ENCODE data around the gene SYNE1.
A peak's percentile ranks its signal among the peaks of the same experiment; 100 is the strongest.

The SYNE1 gene

GRCh38 chr6:152634773-152635172 is 2.4 kb downstream of the SYNE1 start:
- no peak overlapping the region for H3K9ac ChIP-seq (ENCODE audit: low read length)
- H2BK5ac ChIP-seq (ENCODE audit: low read depth, low read length, poor library complexity): no peak overlapping the region
- DNase-seq: no peak
- no peak overlapping the region for H3K27ac ChIP-seq (ENCODE audit: low read depth, low read length)
- H2AFZ ChIP-seq (ENCODE audit: insufficient read depth, low read length, poor library complexity): no peak overlapping the region
- peaks cover 10 to 20% of the 10 kb centered on the region in 2 experiments for H3K4me1 ChIP-seq (ENCODE audit: control insufficient read depth in 1 of 2, insufficient read depth in 2 of 2, low read length in 2 of 2)
- H3K18ac ChIP-seq (ENCODE audit: low read length): no peak overlapping the region
- H2AK5ac ChIP-seq (ENCODE audit: low read length): no peak overlapping the region
- H2BK120ac ChIP-seq (ENCODE audit: insufficient read depth, low read length, poor library complexity): no peak overlapping the region
- H4K8ac ChIP-seq (ENCODE audit: low read depth, low read length): no peak overlapping the region
- H3K23ac ChIP-seq (ENCODE audit: low read length): peak overlapping the region; percentile 27
- no peak overlapping the region for H2BK12ac ChIP-seq (ENCODE audit: low read length)
- WGBS (ENCODE audit: extremely low coverage, insufficient coverage, insufficient read length): no CpG with 5 or more reads among the region's 3 CpGs
- H3K14ac ChIP-seq (ENCODE audit: low read length): no peak overlapping the region
- H3K4ac ChIP-seq (ENCODE audit: low read depth, low read length): no peak overlapping the region
- no peak overlapping the region for H3K4me2 ChIP-seq (ENCODE audit: low read length)
- no peak overlapping the region for H4K12ac ChIP-seq (ENCODE audit: low read depth, low read length)
- H3K9me3 ChIP-seq (ENCODE audit: insufficient read depth, low read depth, low read length): peaks cover 3% of the 10 kb centered on the region
- H3K36me3 ChIP-seq (ENCODE audit: control insufficient read depth in 1 of 2, insufficient read depth in 2 of 2, low read length in 2 of 2): no peaks in the 10 kb centered on the region
- H3K4me3 ChIP-seq (ENCODE audit: low read depth, low read length): no peak overlapping the region
- no peaks in the 10 kb centered on the region for H3K79me1 ChIP-seq (ENCODE audit: low read length)
- peaks cover 24% of the 10 kb centered on the region for H3K27me3 ChIP-seq (ENCODE audit: insufficient read depth, low read length)
- H4K91ac ChIP-seq (ENCODE audit: low read depth, low read length): no peak overlapping the region
- no peaks in the 10 kb centered on the region for H3K79me2 ChIP-seq (ENCODE audit: control insufficient read depth, insufficient read depth, low read length, poor library complexity)

DNA sequence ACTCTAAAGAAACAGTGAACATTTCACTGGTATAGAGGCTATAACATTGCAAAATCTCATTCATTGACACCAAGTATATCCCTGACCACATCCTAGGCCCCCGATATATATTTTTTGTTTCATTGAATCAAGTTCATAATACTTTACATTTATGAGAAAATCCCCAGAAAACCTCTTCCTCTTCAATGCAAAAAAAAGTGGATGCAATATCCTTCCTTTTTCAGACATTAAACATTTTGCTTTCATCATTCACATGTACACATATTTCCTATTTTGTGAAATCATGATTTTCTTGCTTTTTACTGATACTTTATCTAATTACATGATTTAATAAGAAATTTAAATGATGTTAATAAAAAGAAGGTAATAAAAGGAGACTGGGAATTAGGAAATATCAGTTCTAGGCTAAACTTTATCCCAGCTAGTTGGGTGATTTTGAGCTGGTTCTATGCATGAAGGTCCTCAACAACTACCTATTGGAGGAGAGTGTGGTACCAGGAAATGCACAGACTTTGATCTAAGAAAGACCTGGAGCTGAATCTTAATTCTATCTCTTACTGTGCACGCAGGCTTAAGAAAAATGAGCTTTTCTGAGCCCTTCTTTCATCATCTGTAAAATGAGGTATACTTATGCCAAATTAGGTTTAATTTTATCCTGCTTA is 4.9 kb downstream of the SYNE1 start:
- Histone ChIP-seq H3K9me3 (ENCODE audit: insufficient read depth, low read depth, low read length) (peaks cover 3% of the 10 kb centered on the region), H2AK5ac (ENCODE audit: low read length) (no peak overlapping the region), H2BK12ac (ENCODE audit: low read length) (no peak overlapping the region), H3K18ac (ENCODE audit: low read length) (no peak overlapping the region), H2BK5ac (ENCODE audit: low read depth, low read length, poor library complexity) (no peak overlapping the region), H3K79me1 (ENCODE audit: low read length) (no peaks in the 10 kb centered on the region), H4K91ac (ENCODE audit: low read depth, low read length) (no peak overlapping the region), H3K79me2 (ENCODE audit: control insufficient read depth, insufficient read depth, low read length, poor library complexity) (no peaks in the 10 kb centered on the region), H3K27ac (ENCODE audit: low read depth, low read length) (no peak overlapping the region), H3K27me3 (ENCODE audit: insufficient read depth, low read length) (peaks cover 17% of the 10 kb centered on the region), H3K4me2 (ENCODE audit: low read length) (no peak overlapping the region), H3K4ac (ENCODE audit: low read depth, low read length) (no peak overlapping the region), H3K36me3 (ENCODE audit: control insufficient read depth in 1 of 2, insufficient read depth in 2 of 2, low read length in 2 of 2) (no peaks in the 10 kb centered on the region), H2AFZ (ENCODE audit: insufficient read depth, low read length, poor library complexity) (no peak overlapping the region), H3K23ac (ENCODE audit: low read length) (no peak overlapping the region), H3K9ac (ENCODE audit: low read length) (no peak overlapping the region), H3K4me1 (ENCODE audit: control insufficient read depth in 1 of 2, insufficient read depth in 2 of 2, low read length in 2 of 2) (peaks cover 10 to 19% of the 10 kb centered on the region in 2 experiments), H3K4me3 (ENCODE audit: low read depth, low read length) (no peak overlapping the region), H4K8ac (ENCODE audit: low read depth, low read length) (no peak overlapping the region), H2BK120ac (ENCODE audit: insufficient read depth, low read length, poor library complexity) (no peak overlapping the region), H4K12ac (ENCODE audit: low read depth, low read length) (no peak overlapping the region), H3K14ac (ENCODE audit: low read length) (no peak overlapping the region)
- no peak for DNase-seq
- no CpG with 5 or more reads among the region's 2 CpGs for WGBS (ENCODE audit: extremely low coverage, insufficient coverage, insufficient read length)

DNA sequence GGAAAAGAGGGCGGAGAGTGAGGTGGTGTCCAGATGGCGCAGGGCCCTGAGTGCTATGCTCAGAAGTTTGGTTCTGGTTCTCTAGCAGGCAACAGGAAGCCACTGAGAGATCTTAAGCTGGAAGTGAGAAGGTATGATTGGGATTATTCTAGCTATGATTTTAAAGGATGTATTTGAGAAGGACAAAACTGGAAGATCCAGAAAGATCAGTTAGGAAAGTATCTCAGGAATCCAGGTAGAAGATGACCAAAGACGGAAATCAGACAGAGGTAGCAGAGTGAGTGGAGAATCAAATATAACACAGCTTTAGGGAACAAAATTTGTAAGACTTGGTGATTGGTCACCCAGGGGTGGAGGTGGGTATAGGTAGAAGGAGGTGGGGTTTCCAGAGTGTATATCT is 5.8 kb downstream of the SYNE1 start:
- no CpG with 5 or more reads among the region's 3 CpGs for WGBS (ENCODE audit: extremely low coverage, insufficient coverage, insufficient read length)

GRCh38 chr6:152630832-152631231 is 6.3 kb downstream of the SYNE1 start:
- Histone ChIP-seq H2BK120ac (ENCODE audit: insufficient read depth, low read length, poor library complexity) (no peak overlapping the region), H3K79me1 (ENCODE audit: low read length) (no peaks in the 10 kb centered on the region), H3K4me1 (ENCODE audit: control insufficient read depth in 1 of 2, insufficient read depth in 2 of 2, low read length in 2 of 2) (peaks cover 4 to 7% of the 10 kb centered on the region in 2 experiments), H3K9ac (ENCODE audit: low read length) (no peak overlapping the region), H3K18ac (ENCODE audit: low read length) (no peak overlapping the region), H3K23ac (ENCODE audit: low read length) (no peak overlapping the region), H3K4ac (ENCODE audit: low read depth, low read length) (no peak overlapping the region), H3K4me2 (ENCODE audit: low read length) (no peak overlapping the region), H2BK12ac (ENCODE audit: low read length) (no peak overlapping the region), H3K27ac (ENCODE audit: low read depth, low read length) (no peak overlapping the region), H3K36me3 (ENCODE audit: control insufficient read depth in 1 of 2, insufficient read depth in 2 of 2, low read length in 2 of 2) (no peaks in the 10 kb centered on the region), H3K9me3 (ENCODE audit: insufficient read depth, low read depth, low read length) (no peaks in the 10 kb centered on the region), H4K8ac (ENCODE audit: low read depth, low read length) (no peak overlapping the region), H2AK5ac (ENCODE audit: low read length) (no peak overlapping the region), H4K12ac (ENCODE audit: low read depth, low read length) (no peak overlapping the region), H2AFZ (ENCODE audit: insufficient read depth, low read length, poor library complexity) (no peak overlapping the region), H3K27me3 (ENCODE audit: insufficient read depth, low read length) (peaks cover 3% of the 10 kb centered on the region), H4K91ac (ENCODE audit: low read depth, low read length) (no peak overlapping the region), H3K4me3 (ENCODE audit: low read depth, low read length) (no peak overlapping the region), H3K79me2 (ENCODE audit: control insufficient read depth, insufficient read depth, low read length, poor library complexity) (no peaks in the 10 kb centered on the region), H3K14ac (ENCODE audit: low read length) (no peak overlapping the region), H2BK5ac (ENCODE audit: low read depth, low read length, poor library complexity) (no peak overlapping the region)
- no CpG with 5 or more reads among the region's 1 CpG for WGBS (ENCODE audit: extremely low coverage, insufficient coverage, insufficient read length)
- DNase-seq: peak in 1 of 2 donors; percentile 26

More for the DNA sequence above, 5.8 kb downstream of the SYNE1 start:
- Histone ChIP-seq H4K8ac (ENCODE audit: low read depth, low read length) (no peak overlapping the region), H3K79me2 (ENCODE audit: control insufficient read depth, insufficient read depth, low read length, poor library complexity) (no peaks in the 10 kb centered on the region), H3K9ac (ENCODE audit: low read length) (no peak overlapping the region), H3K4ac (ENCODE audit: low read depth, low read length) (no peak overlapping the region), H2BK12ac (ENCODE audit: low read length) (no peak overlapping the region), H2AK5ac (ENCODE audit: low read length) (no peak overlapping the region), H3K18ac (ENCODE audit: low read length) (no peak overlapping the region), H3K36me3 (ENCODE audit: control insufficient read depth in 1 of 2, insufficient read depth in 2 of 2, low read length in 2 of 2) (no peaks in the 10 kb centered on the region), H4K91ac (ENCODE audit: low read depth, low read length) (no peak overlapping the region), H2BK5ac (ENCODE audit: low read depth, low read length, poor library complexity) (no peak overlapping the region), H3K27ac (ENCODE audit: low read depth, low read length) (no peak overlapping the region), H3K4me2 (ENCODE audit: low read length) (no peak overlapping the region), H3K79me1 (ENCODE audit: low read length) (no peaks in the 10 kb centered on the region), H2AFZ (ENCODE audit: insufficient read depth, low read length, poor library complexity) (no peak overlapping the region), H3K23ac (ENCODE audit: low read length) (no peak overlapping the region), H4K12ac (ENCODE audit: low read depth, low read length) (no peak overlapping the region), H3K14ac (ENCODE audit: low read length) (no peak overlapping the region), H3K4me1 (ENCODE audit: control insufficient read depth in 1 of 2, insufficient read depth in 2 of 2, low read length in 2 of 2) (peaks cover 8 to 13% of the 10 kb centered on the region in 2 experiments), H3K27me3 (ENCODE audit: insufficient read depth, low read length) (peaks cover 8% of the 10 kb centered on the region), H2BK120ac (ENCODE audit: insufficient read depth, low read length, poor library complexity) (no peak overlapping the region), H3K9me3 (ENCODE audit: insufficient read depth, low read depth, low read length) (no peaks in the 10 kb centered on the region), H3K4me3 (ENCODE audit: low read depth, low read length) (no peak overlapping the region)
- peak in 1 of 2 donors; percentile 86 for DNase-seq

Measured in trophoblast cell (in vitro differentiated cells and primary cell).